Fibroblast of pulmonary artery (primary cell): Measurements from ENCODE around the gene PDZRN3.

Experiments used
- DNase-seq: peaks from one replicate; pipeline ENCODE4 v3.0.0-alpha.2; 2010; ENCODE audit warnings: low read depth
- H3K4me3 ChIP-seq: replicated peaks from 2 replicates; pipeline ENCODE4 v1.5.1; 2011; ENCODE audit warnings: low read depth, mild to moderate bottlenecking, control low read depth, low read length, moderate library complexity
- CTCF ChIP-seq: IDR thresholded peaks from 2 replicates; pipeline ENCODE4 v1.5.1; 2011; ENCODE audit warnings: mild to moderate bottlenecking, control low read depth, low read length, inconsistent platforms; ENCODE audit errors: missing control alignments

PDZRN3 gene

DNA sequence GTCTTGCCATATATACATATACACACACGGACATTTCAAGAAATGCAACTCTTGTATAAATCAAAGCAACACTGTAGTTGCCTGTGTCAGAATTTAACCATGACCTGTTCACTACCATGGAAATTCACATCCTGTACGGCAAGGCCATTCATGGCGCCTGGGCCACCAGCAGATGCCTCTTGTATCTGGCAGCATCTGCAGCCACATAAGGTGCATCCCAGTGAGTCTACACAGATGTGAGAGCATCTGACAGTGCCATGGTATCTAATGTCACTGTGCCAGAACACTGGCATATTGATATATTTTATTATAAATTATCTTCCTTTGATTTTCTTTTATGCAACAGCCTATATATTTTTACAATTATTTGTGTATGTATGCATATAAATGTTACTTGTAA lies 25.1 kb downstream of the PDZRN3 start:
- no peak for TF ChIP-seq CTCF
- no peak overlapping the region for H3K4me3 ChIP-seq
- DNase-seq: no peak

DNA sequence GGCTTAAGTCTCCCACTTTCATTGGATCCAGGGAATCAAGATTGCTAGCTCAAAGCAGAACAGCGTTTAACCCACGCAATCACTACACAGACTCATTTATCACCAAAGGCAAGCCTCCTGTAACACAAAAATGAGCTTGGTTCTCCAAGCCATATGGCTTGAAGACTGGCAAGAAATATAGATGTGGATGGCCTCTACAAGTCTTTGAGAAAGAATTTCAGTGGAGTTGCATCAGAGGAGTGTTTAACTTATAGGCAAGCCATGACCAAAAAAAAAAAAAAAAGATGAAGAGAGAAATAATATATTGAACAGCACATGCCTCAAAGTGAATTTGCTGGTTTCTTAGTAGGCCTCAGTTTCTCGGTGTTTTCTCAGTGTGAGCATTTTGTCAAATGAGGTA lies 27.3 kb downstream of the PDZRN3 start:
- no peak overlapping the region for H3K4me3 ChIP-seq
- no peak for TF ChIP-seq CTCF
- no peak for DNase-seq

DNA sequence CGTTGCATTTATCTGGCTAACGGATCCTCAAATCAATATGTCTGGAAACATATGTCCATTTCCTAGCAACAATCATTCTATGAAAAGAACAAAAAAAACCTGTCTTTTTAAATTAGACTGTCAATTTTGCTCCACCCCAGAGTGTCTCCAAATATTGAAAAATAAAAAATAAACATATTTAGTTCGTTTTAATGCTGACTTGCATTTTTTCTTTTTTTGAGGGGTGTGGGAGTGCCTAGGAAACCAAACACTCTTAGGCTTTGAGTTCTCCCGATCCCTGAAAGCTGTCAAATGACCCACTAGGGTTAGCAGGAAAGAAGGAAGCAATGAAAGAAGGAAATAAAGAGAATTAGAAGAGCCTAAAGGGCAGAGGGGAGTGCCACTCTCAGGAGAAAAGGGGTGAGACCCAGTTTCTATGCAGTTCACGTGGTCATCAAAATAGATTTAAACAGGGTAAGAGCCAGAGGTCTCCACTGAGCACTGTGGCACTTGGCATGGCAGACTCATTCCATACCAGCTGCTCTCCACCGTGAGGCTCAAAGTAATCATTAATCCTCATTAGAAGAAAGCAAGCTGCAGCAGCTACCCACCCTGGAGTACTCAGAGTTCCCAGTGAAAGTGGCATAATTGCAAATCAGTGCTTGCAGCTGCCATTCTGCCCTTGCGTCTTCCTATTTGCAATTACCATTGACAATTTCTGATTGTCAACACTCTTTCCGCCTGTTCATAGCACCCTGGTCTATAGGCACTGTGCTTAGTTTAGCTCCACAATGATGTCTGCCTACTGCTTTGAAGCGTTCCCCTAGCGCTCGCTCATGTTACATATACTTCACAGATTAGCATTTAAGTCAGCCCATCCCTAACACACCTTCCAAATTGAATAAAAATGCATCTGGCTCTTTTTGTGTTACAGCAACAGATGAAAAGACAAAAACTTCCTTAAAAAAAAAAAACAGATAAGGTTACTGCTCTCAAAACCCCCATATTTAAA lies 32.3 kb downstream of the PDZRN3 start:
- no peak overlapping the region for H3K4me3 ChIP-seq
- TF ChIP-seq CTCF: no peak
- no peak for DNase-seq

DNA sequence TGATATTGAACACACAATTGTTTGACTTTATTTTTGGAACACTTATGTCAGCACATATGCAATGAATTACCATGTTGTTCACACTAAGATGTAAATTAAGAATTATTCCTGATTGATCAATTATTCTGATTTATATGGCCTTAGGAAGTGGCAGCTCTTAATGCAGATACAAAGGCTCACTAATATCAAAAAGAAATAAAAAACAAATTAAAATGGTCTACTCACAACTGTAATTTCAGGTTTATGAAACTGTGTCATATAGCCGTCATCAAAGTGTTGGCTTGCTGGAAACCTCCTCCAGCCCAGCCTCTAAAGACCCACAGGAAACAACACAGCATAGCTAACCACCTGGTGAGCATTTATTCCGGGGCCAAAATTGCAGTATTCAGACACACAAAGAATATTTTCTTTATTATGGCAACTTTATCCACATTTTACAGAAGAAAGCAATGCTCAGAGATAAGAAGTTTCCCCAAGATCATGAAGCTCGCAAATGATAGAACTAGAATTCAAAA lies 33.4 kb downstream of the PDZRN3 start:
- TF ChIP-seq CTCF: no peak
- H3K4me3 ChIP-seq: no peak overlapping the region
- DNase-seq: no peak

DNA sequence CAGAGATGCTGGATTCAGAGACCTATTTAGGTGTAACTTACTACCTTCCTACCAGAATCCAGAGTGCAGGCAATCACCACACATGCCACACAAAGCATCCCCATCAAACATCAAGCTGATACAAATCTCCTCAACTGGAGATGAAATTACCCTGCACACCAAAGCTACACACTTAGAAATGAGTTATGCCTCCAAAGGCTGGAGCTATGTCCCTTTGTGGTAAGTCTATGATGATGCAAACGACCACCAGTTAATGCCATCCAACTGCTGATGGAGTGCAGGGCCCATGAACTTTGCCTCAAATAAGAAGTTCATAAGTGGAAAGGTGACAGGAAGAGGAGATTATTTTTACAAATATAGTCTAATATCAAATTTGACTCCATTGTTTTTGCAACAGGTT lies 38.1 kb downstream of the PDZRN3 start:
- DNase-seq: no peak

GRCh38 chr3:73586190-73586589 lies 38.6 kb downstream of the PDZRN3 start:
- H3K4me3 ChIP-seq: no peak overlapping the region
- TF ChIP-seq CTCF: no peak
- no peak for DNase-seq

More for the DNA sequence above, 38.1 kb downstream of the PDZRN3 start:
- no peak for TF ChIP-seq CTCF
- H3K4me3 ChIP-seq: no peak overlapping the region

DNA sequence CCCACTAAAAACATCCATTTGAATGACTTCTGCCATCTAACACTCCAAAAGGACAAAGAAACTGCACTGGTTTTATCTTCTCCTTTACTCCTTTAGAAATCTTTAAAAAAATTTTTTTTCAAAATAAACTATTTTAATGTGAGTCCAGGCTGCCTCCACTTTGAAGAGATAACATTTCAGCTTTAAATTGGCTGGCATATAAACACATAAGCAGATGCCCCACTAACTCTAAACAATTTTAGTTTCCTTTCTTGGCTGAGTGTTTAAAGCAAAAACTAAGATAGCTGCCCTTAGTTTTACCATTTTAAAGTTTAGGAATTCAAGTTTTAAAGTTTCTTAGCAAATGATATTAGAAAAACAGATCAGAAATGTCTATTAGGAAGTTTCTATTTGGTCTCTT lies 39.9 kb downstream of the PDZRN3 start:
- DNase-seq: no peak
- TF ChIP-seq CTCF: no peak
- no peak overlapping the region for H3K4me3 ChIP-seq
